GM21367 (cell line): ENCODE results near the gene AFF3.

Experiments
- ATAC-seq: cut with Tn5 transposase; IDR thresholded peaks from one replicate; pipeline ENCODE4 v1.9.1; 2021; ENCODE audit not compliant: unreplicated experiment

The AFF3 gene

DNA sequence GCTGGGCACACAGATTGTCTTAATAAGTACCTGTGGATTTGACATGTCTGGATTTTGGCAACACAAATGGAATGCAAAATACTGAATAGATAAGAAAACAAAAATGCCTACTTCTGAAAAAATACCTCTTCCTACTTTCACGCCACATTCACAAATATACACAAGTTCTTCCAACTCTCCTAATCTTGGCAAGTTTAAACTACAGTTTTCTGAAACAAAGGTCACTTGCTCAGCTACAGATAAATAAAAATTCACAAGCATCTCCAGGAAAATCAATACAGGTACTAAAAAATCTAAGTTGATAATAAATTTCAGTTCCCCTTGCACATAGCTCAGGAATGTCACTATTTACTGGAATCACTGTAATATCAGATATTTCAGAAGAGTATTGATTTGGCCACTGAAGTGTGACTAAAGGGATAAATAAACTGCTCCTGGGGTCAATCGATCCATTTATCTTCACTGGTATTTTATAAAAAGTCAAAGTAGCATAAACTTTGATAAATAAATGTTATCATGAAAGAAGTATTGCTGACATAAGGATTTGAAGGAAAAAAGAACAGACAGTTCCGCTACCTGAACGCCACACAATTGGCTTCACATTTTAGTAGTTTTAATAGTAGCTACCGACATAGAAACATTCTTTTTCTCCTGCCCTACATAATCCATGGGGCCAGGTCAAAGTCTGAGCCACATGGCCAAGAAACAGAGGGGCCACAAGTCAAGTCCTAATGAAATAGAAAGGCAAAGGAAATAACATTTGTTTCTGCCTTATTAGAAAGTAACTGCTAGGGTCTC lies 243.1 kb downstream of the AFF3 start:
- ATAC-seq = no peak

DNA sequence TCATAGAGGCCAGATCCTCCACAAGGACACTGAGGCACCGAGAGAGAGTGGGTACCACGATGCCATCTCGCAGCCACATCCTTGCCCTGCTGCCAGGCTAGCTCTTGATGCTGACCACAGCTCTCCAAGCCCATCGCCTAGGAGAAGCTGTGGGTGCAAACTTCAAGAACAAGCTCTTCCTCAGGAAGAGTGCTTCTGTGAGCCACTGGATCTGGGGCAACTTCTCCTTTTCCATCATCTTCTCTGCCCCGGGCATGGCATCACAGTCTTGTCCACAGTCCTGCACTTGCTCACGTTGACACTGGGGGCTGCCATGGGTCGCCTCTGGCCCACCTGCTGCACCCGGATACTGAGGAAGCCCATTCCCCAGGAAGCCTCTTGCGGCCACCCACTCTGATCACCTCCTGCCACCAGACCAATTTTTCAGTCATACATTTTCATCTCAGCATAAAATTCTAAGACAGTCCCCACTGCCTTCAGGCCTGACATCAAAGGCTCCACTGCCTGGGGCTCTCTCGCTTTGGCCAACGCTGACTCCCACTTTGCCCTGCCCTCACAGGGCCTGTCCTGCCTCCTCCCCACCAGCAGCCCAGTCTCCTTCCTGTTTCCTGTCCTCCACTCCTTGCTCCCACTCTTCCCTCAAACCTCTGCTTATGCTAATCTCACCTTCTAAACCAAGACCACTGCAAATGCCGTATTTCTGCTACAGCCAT lies 243.9 kb downstream of the AFF3 start:
- ATAC-seq = no peak

GRCh38 chr2:99891428-99891780 lies 251.0 kb downstream of the AFF3 start:
- no peak for ATAC-seq

- no peak for ATAC-seq
Measured at GRCh38 chr2:99890568-99891427, 251.6 kb downstream of the AFF3 start.

DNA sequence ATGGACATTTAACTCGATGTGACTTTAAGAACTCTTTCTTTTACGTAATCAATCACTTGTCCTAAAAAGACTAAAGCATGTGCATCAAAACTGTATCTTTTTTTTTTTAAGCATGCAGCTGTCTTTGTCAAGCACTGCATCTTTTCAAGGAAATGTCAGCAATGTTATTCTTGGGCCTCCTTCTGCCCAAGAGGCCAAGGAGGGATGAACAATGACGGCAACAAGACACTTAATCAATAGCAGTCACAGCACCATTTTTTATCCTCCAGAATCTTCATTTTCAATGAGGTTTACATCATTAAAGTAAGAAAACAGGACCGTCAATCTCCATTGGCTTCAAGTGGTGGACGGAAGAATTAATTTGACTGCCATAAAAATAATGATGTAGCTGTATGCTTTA lies 253.8 kb downstream of the AFF3 start:
- no peak for ATAC-seq

- ATAC-seq = no peak
Measured at GRCh38 chr2:99886418-99886817, 256.0 kb downstream of the AFF3 start.

- no peak for ATAC-seq
Measured at GRCh38 chr2:99883358-99883757, 259.0 kb downstream of the AFF3 start.

DNA sequence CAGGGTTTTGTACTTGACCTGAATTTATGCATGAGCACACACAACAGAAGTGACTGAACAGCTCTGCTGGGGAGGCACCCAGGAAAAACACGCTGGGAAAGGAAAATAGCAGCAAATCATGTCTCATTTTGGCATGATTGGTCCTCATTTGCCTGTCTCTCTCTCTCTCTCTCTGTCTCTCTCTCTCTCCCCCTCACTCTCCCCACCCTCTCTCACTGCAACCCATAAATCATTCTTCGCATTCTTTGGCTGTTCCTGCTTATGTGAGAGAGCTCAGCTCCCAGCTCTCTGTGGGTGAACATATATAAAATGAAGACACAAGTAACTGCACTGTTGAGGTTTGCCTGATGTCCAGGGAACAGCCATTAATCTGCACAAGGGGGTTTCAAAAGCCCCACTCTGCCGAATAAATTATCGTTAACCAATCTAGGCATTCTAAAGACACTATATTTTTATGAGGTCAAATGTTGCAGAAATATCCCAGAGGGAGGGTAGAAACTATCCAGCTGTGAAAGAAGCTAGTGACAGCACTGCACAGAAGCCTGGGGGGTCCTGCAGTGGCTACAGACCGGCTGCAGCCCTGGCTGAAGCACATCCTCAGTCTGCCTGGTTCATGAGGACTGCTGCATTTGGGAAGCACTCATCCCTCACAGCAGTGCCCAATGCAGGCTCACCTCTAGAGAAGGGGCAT lies 260.3 kb downstream of the AFF3 start:
- no peak for ATAC-seq

- ATAC-seq = no peak
Measured at GRCh38 chr2:99880964-99881294, 261.5 kb downstream of the AFF3 start.

- ATAC-seq = no peak
Measured at GRCh38 chr2:99880148-99880963, 262.0 kb downstream of the AFF3 start.

- ATAC-seq = no peak
Measured at GRCh38 chr2:99879481-99879880, 262.9 kb downstream of the AFF3 start.

- ATAC-seq = no peak
Measured at GRCh38 chr2:99878581-99879350, 263.6 kb downstream of the AFF3 start.

DNA sequence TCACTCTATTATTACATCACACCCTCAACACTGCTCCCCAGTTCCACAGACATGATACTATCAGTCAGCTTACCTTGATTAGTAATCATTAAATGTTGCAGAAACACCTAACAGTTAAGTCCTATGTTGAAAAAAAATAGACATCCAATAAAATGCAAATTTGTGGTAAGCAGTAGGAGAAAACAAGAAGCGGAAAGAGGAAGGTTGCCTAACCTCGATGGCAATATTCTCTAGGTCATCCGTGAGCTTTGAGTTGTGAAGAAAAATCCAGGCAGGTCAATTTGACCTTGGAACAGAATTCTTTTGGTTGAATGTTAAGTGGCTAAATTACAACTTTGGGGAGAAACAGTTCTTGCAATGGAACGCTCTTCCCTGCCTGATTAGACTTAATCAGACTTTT lies 264.4 kb downstream of the AFF3 start:
- no peak for ATAC-seq

- no peak for ATAC-seq
Measured at GRCh38 chr2:99876956-99877355, 265.4 kb downstream of the AFF3 start.

GRCh38 chr2:99875627-99876201 lies 266.7 kb downstream of the AFF3 start:
- no peak for ATAC-seq

DNA sequence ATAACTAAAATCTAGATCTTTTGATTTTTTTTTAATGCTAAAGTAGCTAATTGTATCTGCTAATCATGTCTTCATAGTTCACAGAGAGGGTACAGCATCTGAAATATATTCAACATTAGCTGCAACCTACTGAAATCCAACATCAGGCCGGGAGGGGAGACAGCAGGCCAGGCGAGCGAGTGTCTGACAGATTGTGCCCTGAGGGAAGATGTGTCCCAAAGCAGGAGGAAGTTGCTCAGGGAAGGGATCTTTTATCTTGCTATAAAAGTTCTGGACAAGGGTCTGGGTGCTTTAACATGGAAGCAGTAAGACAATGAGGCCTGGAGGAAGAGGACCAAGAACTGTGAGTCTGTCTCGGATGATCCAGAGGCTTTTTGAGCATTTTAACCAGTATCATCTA lies 274.1 kb downstream of the AFF3 start:
- no peak for ATAC-seq

DNA sequence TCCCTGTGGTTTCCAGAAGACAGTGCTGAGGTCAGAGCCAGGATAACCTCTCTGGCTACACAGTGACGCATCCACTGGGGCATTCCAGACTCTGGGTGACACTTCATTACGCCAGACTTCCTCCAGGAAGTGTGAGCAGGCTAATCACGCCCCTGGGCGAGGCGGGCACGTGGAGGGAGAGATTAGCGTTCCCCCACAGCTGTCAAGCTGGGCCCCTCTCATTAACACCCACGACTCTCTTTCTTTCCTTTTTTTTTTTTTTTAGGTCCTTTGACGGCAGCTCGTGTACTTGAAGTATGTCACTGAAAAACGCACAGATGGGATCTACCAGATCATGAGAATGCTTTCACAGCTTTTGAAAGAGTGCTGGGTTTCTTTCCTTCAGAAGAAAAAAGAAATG lies 274.6 kb downstream of the AFF3 start:
- ATAC-seq = no peak

- no peak for ATAC-seq
Measured at GRCh38 chr2:99865818-99866676, 276.3 kb downstream of the AFF3 start.
